GM20000 (cell line): ENCODE measurements around the gene FAM168A.

ENCODE experiments used
- DNase-seq: peaks from one replicate; pipeline ENCODE4 v3.0.0; 2012; ENCODE audit warnings: low spot score
- CTCF ChIP-seq: IDR thresholded peaks from 2 replicates; pipeline ENCODE4 v1.5.1; 2012; ENCODE audit warnings: mild to moderate bottlenecking, control low read depth; ENCODE audit errors: extremely low read depth, missing control alignments

FAM168A gene

GRCh38 chr11:73406131-73406530, 191.8 kb downstream of the FAM168A start:
- no peak for TF ChIP-seq CTCF
- DNase-seq, result no peak

GRCh38 chr11:73405146-73405510, 192.8 kb downstream of the FAM168A start:
- no peak for TF ChIP-seq CTCF
- DNase-seq, result no peak

GRCh38 chr11:73404506-73405145, 193.3 kb downstream of the FAM168A start:
- no peak for TF ChIP-seq CTCF
- no peak for DNase-seq

- no peak for TF ChIP-seq CTCF
- DNase-seq, result no peak
Observed at GRCh38 chr11:73404048-73404447, 193.9 kb downstream of the FAM168A start.

GRCh38 chr11:73403541-73403940, 194.4 kb downstream of the FAM168A start:
- no peak for DNase-seq
- TF ChIP-seq CTCF, result no peak

GRCh38 chr11:73402834-73403185, 195.1 kb downstream of the FAM168A start:
- DNase-seq, result no peak
- no peak for TF ChIP-seq CTCF

GRCh38 chr11:73401924-73402833, 195.7 kb downstream of the FAM168A start:
- no peak for DNase-seq
- TF ChIP-seq CTCF, result no peak
